GM21723 (cell line): ENCODE data around the gene GGCT.
"Not testable (repeated sequence)": the region's sequence is repeated elsewhere in the genome, so short reads cannot be mapped to it uniquely, and the experiment has no call there.

Experiments
- ATAC-seq: cut with Tn5 transposase; IDR thresholded peaks from one replicate; pipeline ENCODE4 v1.9.1; 2021; ENCODE audit warnings: mild to moderate bottlenecking, moderate library complexity; ENCODE audit not compliant: unreplicated experiment

The GGCT gene, protein sequence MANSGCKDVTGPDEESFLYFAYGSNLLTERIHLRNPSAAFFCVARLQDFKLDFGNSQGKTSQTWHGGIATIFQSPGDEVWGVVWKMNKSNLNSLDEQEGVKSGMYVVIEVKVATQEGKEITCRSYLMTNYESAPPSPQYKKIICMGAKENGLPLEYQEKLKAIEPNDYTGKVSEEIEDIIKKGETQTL

DNA sequence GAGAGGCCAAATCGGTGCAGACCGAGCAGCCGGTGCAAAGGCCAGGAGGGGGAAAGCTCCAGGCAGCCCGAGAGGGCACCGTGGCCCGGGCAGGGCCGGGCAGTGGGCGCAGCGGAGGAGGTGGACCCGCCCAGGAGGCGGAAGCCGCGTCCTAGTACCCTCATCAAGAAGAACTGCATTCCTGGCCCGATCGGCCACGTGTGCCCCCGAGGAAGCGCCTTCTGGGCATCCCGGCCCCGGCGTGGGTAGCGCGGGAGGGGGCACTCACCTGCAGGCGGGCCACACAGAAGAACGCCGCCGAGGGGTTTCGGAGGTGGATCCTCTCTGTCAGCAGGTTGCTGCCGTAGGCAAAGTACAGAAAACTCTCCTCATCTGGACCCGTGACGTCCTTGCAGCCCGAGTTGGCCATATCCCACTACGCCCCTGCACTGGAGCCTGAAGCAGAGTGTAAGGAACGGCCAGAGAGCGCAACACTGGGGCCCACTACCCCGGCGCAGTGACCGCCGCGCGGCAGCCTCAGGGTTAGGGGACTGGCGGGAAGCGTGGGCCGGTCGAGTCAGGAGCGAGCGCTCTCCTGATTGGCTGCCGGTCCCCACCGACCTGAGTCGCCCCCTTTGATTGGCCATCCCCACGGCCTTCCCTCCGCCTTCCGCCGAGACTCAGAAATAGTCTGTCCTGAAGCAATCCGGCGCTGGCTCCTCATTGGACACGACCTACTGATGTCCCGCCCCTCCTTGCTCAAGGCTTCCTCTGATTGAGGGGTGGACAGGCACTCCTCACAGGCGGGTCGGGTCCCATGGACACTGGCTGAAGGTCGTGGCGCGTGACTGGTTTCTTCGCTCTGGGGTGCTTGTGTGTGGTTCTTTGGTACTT is at the start of gene GGCT:
GGCT (minus strand) TSS at position 529 of the 873 bp plus-strand sequence; CDS start at position 409, 120 bp downstream.
- peak; percentile 99 for ATAC-seq

DNA sequence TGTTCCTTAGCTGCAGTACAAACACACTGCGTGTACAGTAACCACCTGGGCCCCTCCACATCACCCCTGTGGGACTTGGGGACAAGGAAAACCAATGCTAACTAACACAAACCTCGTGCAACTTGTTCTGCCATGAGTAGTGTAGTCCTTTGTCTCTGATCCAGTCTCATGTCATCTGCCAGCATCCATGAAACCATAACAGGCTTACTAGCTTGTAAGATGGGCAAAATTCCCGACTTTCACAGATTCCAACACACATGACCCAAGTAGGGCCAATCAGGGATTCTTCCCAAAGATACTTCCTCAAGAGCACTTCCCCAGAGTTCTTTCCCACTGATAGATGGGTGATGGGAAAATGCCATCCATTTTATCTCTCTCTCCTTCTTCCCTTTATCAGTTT is 48.9 kb upstream of the GGCT start:
- no peak for ATAC-seq

DNA sequence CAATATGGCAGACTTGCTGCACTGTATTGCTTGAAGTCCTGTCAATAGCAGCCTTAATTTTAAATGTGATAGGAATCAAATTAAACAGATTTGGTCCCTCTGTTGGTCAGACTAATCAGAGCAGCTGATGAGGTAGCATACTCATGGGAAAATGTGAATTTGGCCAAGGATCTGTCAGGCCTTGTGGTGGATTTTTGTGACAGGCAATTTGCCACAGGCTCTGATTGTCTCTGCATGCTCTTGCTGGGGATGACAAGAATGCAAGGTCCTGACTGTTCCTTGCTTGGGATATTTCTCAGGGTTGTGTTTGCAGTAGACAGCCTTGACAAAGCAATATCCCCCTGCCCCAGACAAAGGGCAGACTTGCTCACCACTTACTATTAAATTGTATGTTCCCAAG is 48.5 kb upstream of the GGCT start:
- ATAC-seq = no peak

DNA sequence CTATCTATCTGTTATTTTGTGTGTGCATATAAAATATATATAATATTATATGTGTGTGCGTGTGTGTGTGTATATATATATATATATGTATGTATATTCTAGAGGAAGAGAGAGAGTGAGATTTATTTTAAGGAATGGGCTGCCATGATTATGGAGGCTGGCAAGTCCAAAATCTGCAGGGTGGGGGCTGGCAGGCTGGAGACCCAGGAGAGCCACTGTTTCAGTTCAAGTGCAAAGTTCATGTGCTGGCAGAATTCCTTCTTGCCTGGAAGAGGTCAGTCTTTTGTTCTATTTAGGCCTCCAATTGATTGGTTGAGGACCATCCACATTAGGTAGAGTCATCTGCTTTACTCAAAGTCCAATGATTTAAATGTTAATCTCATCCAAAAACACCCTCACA is 47.7 kb upstream of the GGCT start:
- ATAC-seq = no peak

DNA sequence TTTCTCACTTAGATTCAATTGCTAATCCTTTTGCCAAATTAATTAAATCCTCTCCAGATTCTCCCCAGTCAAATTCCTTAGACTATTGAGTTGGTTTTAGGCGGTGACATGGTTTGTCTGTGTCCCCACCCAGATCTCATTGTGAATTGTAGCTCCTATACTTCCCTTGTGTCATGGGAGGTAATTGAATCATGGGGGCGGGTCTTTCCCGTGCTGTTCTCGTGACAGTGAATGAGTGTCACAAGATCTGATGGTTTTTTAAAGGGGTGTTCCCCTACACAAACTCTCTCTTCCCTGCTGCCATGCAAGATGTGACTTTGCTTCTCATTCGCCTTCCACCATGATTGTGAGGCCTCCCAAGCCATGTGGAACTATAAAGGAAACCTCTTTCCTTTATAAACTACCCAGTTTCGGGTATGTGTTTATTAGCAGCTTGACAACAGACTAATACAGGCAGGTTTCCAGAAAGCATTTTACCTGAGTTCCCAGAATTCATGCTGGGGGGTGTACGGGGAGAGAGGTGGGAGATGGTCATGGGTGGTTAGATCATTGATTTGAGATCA is 45.4 kb upstream of the GGCT start:
- no peak for ATAC-seq

DNA sequence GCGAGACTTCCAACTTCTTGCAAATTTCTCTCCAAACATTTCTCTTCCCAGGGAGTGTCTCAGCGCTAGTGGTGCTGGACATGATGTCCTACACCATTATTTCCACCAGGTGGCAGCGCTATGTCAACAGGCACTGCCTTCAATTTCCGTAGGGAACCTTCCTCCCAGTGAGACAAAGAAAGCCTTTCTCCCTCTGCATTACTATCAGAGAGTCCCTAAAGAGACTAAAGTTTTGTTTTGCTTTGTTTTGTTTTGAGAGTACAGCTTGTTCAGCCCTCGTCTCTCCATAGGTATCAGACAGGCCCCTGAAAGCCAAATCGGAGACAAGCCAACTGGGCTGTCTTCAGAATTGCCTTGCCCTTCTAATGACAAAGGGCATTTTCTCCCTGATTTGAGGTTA is 44.2 kb upstream of the GGCT start:
- ATAC-seq = peak; percentile 78

DNA sequence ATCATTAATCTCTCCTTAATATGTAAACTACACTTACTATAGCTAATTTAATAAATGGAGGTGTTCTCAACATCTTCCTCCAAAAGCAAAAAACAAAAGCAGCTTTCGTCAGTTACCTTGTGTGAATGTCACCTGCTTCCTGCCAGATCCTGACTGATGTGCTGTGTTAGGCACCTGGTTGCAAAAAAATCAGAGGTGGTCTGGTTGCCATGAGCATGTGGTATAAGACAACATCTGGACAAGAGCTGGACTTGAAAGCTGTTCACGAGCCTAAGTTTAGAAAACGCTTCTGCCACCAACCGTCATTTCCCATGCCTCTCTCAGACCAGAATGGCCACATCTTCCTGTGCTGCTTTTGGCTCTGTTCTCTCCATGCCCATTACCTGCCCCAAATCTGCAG is 42.0 kb upstream of the GGCT start:
- ATAC-seq = no peak

DNA sequence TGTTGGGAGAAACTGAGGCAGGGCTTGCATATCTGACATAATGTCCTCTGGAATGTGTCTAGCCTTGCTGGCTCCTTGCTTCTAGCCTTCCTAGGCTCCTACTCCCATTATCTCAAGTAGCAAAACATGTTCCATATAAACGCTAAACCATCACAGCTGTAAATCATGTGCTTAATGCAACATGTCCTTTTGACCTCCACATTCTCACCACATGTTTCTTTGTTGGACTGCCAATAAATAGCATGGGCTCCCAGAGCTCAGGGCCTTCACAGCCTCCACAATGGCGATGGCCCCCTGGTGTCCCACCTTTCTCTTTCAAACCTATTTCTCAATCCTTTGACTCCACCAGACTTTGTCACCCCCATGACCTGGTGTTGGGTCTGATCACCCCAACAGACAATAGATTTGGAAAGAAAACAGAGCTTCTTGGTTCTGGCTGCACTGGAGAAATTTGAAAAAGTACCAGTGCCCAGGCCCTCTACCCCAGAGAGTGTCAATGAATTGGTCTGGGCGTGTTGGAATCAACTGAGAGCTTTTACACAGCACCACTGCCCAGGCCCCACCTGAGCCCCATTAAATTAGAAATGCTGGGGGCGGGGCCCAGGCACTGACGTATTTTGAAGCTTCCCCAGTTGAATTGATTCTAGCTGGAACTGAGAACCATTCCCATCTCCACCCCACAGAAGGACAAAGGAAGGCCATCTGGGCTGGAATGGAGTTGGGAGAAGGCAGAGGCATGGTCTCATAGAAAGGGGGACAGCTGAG is 41.3 kb upstream of the GGCT start:
- ATAC-seq = no peak

DNA sequence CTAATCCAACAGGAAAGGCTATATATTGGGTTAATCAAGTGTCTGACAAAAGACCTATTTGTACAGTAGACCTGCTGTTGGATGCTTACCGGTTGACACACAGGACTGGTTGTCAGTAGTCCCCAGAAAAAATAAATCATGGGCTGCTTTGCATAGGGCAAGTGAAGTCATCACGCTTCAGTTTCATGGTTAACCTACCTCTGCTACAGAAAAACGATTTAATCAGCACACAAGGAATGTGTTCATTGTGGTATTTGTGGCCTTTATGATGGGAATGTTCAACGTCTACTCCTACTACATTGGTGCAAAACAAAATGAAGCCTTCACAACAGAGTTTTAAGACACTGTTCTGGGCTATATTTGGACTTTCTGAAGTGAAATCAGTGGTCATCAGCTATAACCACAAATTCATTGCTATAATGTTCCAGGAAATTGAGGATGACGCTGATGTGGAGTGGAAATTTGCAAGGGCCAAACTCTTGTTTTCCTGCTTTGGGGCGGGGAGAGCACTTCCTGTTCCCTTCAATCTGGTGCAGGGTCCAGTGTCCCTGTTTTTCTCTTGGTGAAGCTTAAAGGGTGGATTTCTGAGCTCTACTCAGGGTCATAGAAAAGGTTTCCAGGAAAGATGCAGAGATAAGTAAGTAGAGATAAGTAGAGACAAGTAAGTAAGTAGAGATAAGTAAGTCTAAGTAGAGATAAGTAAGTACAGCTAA is 39.3 kb upstream of the GGCT start:
- ATAC-seq = no peak

DNA sequence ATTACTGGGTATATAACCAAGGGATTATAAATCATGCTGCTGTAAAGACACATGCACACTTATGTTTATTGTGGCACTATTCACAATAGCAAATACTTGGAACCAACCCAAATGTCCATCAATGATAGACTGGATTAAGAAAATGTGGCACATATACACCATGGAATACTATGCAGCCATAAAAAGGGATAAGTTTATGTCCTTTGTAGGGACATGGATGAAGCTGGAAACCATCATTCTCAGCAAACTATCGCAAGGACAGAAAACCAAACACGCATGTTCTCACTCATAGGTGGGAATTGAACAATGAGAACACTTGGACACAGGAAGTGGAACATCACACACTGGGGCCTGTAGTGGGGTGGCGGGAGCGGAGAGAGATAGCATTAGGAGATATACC is 38.5 kb upstream of the GGCT start:
- not testable (repeated sequence) for ATAC-seq

DNA sequence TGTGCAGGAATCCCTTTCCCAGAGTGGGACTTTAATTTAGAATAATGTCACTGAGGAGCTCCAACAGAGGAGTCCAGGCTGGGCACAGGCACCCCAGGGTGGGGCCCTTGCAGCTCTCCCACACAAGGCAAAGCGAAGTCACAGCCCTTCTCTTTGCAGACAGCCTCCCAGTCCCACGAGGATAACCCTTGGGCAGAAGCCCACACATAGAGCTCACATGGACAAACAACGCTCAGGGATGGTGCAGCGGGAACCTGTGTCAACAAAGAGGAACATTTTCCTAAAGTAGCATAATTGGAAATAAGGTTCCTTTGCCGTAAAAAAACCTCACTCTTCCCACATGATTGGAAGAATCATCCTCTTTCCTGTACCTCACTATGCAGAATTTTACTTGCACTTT is 29.3 kb upstream of the GGCT start:
- ATAC-seq = no peak

DNA sequence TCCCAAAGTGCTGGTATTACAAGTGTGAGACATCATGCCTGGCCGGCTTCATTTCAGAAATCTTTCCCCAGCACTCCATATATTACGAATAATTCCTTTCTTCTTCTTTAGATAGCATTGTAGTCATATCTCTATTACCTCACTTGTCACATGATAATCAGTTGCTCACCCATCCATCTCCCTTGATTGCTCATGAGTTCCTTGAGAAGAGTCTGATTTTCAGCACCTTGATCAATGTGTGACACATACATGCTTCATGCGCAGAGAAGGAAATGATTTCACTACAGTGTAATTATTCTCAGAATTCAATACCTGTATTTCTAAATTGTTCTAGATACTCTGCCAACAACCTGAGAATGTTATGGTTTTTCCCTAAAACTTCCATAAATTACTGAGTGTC is 26.7 kb upstream of the GGCT start:
- ATAC-seq = no peak

DNA sequence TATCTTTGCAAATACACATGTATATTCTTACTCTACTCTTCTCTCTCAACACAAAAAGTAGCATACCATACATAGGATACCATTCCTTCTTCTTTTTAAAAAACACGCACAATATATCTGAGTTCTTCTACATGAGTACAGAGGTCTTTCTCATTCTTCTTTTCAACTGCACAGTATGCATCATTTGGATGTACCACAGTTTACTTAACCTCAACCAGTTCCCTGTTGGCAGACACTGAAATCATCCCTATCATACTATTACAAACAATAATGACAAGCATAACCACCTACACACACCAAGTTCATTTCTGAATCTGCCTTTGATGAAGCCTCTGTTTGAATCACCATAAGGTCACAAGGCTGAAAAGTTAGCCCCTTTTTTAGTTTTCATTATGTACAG is 25.7 kb upstream of the GGCT start:
- no peak for ATAC-seq

DNA sequence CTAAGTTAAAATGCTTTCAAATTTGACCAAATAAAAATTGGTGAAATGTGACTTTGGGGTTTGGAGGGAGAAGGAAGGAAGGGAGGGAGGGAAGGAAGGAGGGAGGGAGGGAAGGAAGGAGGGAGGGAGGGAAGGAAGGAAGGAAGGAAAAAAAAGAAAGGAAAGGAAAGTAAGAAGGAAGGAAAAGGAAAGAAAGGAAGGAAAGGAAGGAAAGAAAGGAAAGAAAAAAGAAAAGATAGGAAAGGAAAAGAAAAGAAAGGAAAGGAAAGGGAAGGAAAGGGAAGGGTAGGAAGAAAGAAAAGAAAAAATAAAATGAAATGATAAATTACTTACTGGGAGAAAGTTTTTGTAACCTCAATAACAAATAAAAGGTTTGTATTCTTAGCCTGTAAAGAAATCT is 24.1 kb upstream of the GGCT start:
- ATAC-seq = no peak

DNA sequence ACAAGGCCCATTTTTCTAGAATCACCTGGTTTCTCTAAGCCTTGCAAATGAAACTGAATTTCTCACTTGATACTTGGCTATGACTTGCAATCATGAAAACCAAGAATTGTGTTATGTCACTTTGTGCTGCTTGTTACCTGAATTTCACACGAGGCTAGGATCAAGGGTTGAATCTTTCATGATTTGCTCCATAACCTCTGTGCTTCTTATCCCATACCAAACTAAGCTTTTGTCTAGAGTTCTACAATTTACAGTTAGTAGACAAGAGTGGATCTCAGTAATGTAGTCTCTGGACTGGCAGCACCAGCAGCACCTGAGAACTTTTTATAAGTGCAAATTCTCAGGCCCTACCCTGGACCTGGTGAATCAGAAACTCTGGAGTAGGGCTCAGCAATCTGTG is 22.7 kb upstream of the GGCT start:
- not testable (repeated sequence) for ATAC-seq

DNA sequence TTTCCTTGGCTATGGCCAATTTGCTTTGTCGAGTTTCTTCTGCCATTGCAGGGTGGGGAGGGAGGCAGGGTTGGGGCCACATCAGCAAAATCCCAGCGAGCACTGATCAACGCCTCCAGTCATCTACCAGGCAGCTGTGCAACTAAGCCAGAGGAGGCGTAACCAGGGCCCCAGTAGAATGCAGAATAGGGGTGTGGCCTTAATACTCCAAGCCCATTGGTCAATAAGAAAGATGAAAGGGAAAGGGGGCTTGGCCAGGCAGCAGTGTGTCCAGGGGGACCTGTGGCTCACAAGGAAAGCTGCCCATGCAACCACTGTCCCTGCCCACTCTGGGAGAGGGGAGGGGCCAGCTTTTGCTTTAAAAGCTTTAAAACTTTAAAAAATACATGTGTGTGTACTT is 21.5 kb upstream of the GGCT start:
- ATAC-seq = no peak

DNA sequence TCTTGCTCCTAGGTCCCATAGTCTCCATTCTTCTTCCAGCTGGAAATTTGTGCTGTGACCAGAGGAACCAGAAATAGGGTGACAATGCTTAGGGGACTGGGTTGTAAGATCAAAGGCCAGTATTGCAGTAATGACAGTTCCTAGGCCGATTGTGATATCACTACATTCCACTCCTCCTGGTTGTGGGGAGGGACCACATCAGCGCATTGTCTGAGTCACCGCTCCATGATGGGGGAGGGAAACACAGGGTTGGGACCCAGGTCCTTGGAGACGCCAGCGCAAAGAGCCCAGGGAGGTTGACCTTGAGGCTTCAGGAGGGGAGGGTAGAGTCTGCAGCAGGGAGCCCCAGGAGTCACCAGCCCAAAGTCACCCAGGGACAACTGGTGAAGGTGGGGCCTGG is 20.8 kb upstream of the GGCT start:
- no peak for ATAC-seq

DNA sequence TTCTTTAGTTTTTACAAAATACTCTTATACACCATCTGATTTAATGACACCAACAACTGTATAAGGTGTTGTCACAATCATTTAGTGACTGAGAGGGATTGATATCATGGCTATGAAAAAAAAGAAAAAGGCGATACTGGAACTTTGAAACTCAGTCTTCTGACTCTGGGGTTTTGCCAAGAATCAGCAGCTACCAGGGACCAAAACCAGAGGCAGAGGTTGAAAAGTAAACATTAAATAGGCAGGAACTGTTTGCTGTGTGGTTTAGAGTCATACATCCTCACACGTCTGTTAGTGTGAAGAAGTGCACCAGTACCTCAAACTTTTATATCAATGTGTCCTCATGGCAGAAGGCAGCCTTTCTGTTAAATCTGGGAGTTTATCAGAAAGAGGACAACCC is 19.9 kb upstream of the GGCT start:
- no peak for ATAC-seq

DNA sequence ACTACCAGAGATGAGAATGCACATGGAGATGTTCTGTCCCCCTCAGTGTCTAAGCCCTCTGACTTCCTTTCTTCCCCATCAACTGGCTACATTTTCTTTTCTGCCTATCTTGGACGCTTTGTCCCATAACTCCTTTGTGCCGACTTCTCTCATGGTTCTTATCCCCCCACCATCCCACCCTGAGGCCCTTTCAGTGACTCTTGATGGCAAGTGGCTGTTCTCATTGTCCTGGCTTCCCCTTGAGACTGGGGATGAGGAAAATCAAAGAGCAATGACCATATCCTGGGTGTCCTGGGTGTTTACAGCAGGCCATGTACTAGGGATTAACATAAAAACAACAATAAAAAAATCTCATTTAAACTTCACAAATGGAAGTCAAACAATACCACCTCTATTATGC is 18.8 kb upstream of the GGCT start:
- ATAC-seq = no peak

DNA sequence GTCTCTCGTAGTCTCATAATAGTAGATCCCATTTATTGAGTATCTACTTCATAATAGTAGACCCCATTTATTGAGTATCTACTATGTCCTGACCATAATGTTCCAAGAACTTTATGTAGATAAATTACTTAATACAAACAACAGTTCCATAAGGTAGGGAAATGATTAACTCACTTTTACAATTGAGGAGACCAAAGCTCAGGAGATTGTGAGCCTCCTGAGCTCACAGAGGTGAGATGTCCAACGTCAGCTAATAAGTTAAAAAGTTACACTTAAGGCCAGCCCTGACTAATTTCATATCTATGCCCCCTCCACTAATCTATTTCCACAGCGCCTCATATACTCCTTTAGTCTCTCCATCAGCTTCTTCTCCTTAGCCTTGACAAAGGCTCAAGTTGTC is 17.5 kb upstream of the GGCT start:
- no peak for ATAC-seq

DNA sequence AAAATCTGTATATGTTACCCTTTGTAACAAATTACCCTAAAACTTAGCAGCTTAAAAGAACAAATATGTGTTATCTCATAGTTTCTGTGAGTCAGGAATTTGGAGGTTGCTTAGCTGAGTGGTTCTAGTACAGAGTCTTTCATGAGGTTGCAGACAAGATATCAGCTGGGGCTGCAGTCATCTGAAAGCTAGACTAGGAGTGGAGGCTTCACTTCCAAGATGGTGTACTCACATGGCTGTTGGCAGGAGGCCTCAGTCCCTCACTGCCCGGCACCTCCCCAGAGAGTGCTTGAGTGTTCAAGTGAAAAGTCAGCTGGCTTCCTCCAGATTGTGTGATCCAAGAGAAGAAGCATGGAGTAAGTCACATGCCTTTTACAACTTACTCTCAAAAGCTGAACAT is 16.9 kb upstream of the GGCT start:
- ATAC-seq = no peak
